HG02763 (cell line): ENCODE measurements around the gene ANK2.

ENCODE experiments used
- ATAC-seq: cut with Tn5 transposase; IDR thresholded peaks from one replicate; pipeline ENCODE4 v1.9.1; 2021; ENCODE audit warnings: mild to moderate bottlenecking, moderate library complexity; ENCODE audit not compliant: unreplicated experiment

Gene ANK2

GRCh38 chr4:113433116-113433515 is 383.7 kb downstream of the ANK2 start:
- no peak for ATAC-seq
